ENCODE results near the gene COBLL1. TPM values are rescaled to one million over a fixed set of nuclear protein-coding genes. Genes with fewer than 3 reads are reported as not detected.

COBLL1 gene
- total RNA-seq, 1 experiment from 2014 or later: 5.9 TPM

GRCh38 chr2:164816046-164816445 is 25.6 kb downstream of the COBLL1 start:
- Histone ChIP-seq H3K4ac (ENCODE audit: low read depth, low read length) (no peak overlapping the region), H3K23me2 (ENCODE audit: insufficient read length, low read depth, low read length, poor library complexity, severe bottlenecking) (no peaks in the 10 kb centered on the region), H2BK20ac (ENCODE audit: low read depth, low read length, poor library complexity, severe bottlenecking) (no peak overlapping the region), H2AK5ac (ENCODE audit: insufficient read length, low read length) (no peak overlapping the region), H4K5ac (ENCODE audit: insufficient read length, low read depth, low read length) (no peak overlapping the region), H3K79me1 (ENCODE audit: insufficient read depth, low read depth, low read length, poor library complexity, severe bottlenecking) (no peaks in the 10 kb centered on the region), H3K9ac (ENCODE audit: extremely low read depth, insufficient read length, low read length) (no peak overlapping the region), H2BK12ac (ENCODE audit: insufficient read length, low read depth, low read length) (no peak overlapping the region), H3K79me2 (ENCODE audit: insufficient read depth, low read length) (no peaks in the 10 kb centered on the region), H4K20me1 (ENCODE audit: control insufficient read depth, insufficient read depth, insufficient read length) (no peaks in the 10 kb centered on the region), H2BK120ac (ENCODE audit: low read depth, low read length, poor library complexity, severe bottlenecking) (no peak overlapping the region), H3K27me3 (ENCODE audit: insufficient read depth, low read length) (no peaks in the 10 kb centered on the region), H3K4me1 (ENCODE audit: insufficient read depth, low read length) (no peaks in the 10 kb centered on the region), H3K23ac (ENCODE audit: insufficient read length, low read depth, low read length) (no peak overlapping the region), H3K56ac (ENCODE audit: insufficient read length, low read depth, low read length) (no peak overlapping the region), H3K4me2 (ENCODE audit: insufficient read depth, insufficient read length, low read length) (no peak overlapping the region), H2AFZ (ENCODE audit: low read length) (no peak overlapping the region), H4K8ac (replicated peaks; ENCODE audit: insufficient read length, low read depth, low read length) (no peak overlapping the region), H3T11ph (ENCODE audit: low read length) (no peak overlapping the region), H3K14ac (ENCODE audit: insufficient read depth, low read length) (no peak overlapping the region), H4K91ac (ENCODE audit: insufficient read length, low read depth, low read length) (no peak overlapping the region), H3K9me3 (ENCODE audit: control insufficient read depth, low read depth, low read length) (no peaks in the 10 kb centered on the region), H2BK5ac (ENCODE audit: insufficient read length, low read length) (no peak overlapping the region), H3K18ac (ENCODE audit: insufficient read length, low read depth, low read length) (no peak overlapping the region), H2BK15ac (ENCODE audit: low read depth, low read length) (no peak overlapping the region), H3K27ac (ENCODE audit: insufficient read length, low read depth, low read length) (no peak overlapping the region)
- Mint-ChIP-seq H3K27me3 (ENCODE audit: low read depth) (no peaks in the 10 kb centered on the region), H3K36me3 (ENCODE audit: insufficient read depth in 1 of 3, low read depth in 3 of 3) (no peaks in the 10 kb centered on the region), H3K27ac (no peak overlapping the region), H3K4me3 (no peak overlapping the region), H3K9me3 (no peaks in the 10 kb centered on the region), H3K4me1 (0 out of 4 replicates have a peak, but pooled peaks cover 0 to 3% of the 10 kb centered on the region in 2 experiments)
- no CpG with 5 or more reads among the region's 2 CpGs for WGBS (ENCODE audit: extremely low coverage, insufficient read length, low lambda C conversion rate)
- no peak for DNase-seq
- no peak for TF ChIP-seq CTCF (conservative IDR thresholded peaks at IDR 0.05)
